Activated CD8-positive, alpha-beta memory T cell treated with anti-CD3 and anti-CD28 coated beads, Interleukin-2, amount 50 U/mL, for 24 hours (primary cell): ENCODE measurements around the gene ADIG.
"Not testable (repeated sequence)": the region's sequence is repeated elsewhere in the genome, so short reads cannot be mapped to it uniquely, and the experiment has no call there.

Experiments
- DNase-seq: peaks from one replicate; pipeline ENCODE4 v3.0.0-alpha.2; 2020; ENCODE audit errors: extremely low read depth

ADIG gene

DNA sequence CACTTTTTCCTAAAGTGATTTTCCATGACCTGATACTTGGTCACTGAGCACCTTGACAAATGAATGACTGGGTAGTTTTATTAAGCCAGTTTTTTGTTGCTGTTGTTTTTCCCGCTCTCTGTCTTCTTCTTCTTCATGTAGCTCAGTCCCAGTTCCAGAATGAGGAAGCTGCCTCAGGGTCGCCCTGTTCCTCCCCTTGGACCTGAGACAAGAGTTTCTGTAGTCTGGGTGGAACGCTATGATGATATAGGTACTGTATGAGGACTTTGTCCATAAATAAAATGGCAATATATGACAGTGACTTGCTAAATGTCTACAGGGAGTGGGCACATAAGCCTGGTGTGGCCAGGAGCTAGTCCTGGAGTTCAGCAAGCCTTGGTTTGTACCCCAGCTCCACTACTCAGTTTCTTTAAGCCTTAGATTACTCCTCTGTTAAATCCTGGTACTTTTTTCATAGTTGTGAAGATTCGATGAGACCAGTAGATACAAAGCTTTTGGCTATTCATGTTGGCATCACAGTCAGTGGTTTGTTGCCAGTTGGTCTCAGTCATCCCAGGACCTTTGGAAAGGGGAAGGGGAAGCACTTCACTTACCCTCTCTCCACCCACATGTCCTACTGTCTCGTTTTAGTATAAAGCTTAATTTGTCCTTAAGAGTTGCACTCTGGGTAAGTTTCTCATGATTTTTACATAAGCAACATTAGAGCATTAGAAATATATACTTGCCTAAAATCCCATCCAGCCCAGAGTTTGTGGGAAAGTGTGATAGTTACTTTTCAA lies 11.1 kb upstream of the ADIG start:
- DNase-seq = no peak

DNA sequence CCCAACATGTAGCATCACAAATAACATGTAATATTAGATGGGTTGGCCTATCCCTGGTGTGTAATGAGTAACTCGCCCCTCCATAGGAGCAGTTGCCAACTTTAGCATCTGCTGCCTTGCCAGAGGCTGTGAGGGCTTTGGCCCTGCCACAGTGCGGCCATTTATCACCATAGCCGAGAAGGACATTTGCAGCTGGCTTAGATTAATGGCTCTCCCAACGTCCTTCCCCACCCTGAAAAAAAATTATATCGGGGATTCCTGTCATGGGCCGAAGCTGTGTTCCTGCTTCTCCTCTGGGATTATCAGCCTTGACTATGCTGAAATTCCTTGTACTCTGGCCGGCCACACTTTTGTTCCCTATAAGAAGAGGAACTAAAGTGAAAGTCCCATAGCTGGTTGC lies 7.6 kb upstream of the ADIG start:
- DNase-seq = no peak

DNA sequence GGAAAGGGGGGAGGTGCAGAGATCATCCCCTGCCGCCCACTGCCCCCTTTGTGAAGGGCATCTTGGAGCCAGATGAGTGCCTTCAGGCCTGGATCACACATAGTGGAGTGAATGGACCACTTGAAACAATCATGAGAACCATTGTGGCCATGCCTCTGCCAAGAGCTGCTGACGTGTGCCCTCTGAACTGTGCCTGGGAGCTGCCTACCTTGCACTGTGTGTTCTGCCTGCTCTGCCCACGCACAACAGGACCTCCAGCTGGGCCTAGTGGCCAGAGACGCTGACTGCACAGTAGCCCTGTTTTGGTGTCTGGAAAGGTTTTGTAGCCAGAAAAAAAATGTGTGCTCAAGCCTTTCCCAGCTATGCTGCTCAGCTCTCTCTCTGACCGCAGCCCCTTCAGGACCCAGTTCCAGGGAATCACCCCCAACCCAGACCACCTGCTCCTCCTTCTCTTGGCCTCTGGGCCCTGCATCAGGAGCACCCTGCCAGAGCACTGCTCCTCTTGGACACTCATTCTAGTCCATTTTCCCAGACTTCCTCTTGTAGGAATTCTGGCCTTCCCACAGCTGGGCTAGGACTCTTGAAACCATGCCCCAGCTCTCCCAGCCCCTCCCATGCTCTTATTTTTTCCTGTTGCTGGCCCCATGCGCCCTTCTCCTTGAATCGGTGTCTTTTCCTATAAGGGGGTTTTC lies 1.6 kb upstream of the ADIG start:
- DNase-seq = no peak

DNA sequence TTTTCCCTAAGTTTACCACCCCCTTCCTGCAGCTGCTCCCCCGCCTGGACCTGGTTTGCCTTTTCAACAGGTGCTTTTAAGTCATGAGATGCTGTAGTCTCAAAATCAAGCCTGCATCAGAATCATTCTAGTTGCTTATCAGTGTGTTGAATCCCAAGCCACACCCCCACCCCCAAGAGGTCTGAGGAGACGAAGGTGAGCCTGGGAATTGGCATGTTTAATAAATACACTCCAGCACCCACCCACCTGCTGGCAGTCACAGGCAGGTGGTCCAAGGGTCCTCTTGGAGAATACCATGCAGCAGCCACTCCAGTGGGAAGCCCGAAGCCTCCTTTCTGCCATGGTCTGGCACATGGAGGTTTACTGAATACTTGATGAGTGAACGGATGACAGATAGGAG lies 1.1 kb upstream of the ADIG start:
- no peak for DNase-seq

DNA sequence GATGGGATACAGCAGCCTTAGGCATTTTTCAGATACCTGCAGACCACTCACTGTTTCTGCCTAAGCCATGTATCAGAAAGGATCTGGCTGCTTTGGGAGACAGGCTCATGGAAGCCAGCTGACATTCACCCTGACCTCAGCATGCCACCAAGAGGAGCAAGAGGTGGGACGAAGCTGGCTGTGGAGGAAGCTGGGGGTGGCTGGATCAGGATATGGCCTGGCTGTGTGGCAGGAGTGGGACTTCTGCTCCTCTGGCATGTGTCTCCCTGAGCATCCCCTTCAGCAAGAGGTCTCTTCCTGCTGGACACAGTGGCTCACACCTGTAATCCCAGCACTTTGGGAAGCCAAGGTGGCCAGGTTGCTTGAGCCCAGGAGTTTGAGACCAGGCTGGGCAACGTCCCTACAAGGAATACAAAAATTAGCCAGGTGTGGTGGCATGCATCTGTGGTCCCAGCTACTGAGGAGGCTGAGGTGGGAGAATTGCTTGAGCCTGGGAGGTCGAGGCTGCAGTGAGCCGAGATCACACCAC lies 897 bp downstream of the ADIG start:
- DNase-seq = no peak

DNA sequence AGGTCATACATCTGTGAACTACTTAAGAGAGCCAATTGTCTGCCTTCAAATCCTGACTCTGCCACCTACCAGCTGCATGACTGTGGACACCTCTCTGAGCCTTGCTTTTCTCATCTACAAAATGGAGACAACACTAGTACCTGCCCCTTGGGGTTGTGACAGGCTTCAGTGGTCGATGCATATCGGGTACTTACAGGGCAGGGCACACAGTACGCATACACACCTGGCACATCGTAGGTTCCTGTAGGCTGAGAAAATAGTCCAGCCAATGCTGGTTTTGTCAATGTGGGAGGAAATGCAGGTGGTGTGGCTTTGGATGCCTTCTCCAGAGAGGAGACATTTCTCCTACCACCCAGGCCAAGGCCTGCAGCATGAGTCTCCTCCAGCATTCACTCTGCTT lies 2.3 kb downstream of the ADIG start:
- no peak for DNase-seq

DNA sequence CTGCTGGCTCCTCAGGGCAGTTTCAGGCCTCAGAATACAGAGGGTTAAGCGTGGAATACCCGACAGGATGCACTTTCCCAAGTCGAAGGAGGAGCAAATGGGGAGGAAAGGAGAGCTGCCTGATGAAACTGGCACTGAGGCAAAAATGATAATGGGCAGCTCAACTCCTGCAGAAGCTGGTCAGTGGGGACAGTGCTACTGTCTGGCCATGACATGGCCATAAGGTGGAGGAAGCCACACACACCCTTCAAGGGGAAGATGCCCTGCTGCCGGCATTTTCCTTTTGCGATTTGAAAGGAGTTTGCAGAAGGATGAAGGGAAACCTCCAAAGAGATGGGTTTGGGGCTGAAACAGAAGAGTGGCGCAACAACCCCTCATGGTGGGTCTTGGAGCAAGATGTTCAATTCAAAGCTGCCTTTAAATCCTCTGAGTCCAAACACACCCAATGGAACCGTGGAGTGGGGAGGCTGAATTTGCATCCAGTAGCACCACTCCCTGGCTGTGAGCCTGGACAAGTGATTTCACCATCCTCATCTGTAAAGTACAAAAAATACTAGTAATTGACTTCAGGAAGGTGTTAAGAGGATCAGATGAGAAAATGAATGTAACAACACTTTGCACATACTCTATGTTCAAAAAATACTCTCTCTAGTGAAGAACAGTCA lies 3.2 kb downstream of the ADIG start:
- no peak for DNase-seq

DNA sequence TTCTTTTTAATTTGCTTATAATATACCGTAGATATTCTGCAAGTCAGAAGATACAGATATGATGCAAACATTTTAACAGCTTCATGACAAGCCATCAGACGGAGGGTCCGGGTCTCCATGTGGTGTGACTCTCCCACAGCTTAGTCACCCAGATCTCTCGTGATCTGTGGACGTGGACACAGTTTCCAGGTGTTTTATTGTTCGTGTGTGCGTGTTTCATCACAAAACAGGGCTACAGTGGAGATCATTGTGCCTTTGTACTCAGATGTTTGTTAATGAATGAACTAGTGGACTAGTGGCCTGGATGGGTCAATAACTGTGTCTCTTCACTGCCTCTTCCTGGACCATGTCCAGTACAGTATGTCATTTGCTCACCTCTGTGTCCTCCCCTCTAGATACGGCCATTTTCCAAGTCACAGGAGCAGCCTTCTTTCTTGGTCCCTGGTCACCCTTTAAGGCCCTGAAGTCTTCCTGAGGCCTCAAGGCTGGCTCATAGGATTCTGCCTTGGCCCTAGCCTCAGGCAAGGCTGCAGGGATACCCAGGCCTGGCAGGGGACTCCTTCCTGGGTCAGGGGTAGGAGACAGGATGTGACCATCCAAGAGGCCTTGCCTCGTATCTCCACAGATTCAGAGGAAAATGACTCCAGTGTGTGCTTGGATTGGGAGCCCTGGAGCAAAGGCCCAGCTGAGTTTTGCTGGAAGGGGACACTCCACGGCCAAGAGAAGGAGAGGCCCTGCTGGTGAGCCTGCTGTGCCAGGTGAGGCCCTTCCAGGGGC lies 4.6 kb downstream of the ADIG start:
- DNase-seq = no peak

DNA sequence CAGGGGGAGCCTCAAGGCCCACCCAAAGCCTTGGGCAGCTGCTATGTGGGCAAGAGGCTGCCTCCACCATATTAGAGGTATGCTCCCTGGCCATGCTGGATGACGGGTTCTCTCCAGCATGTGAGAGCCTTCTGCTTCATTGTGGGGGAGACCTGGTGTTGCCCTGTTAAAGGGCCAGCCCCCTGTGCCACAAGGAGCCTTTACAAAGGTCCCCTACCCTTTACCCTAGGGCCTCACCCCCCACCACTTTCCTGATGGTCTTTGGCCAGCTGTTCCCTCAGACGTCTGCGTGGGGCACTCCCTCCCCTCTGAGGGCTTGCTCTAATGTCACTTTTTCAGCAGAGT lies 5.2 kb downstream of the ADIG start:
- no peak for DNase-seq

DNA sequence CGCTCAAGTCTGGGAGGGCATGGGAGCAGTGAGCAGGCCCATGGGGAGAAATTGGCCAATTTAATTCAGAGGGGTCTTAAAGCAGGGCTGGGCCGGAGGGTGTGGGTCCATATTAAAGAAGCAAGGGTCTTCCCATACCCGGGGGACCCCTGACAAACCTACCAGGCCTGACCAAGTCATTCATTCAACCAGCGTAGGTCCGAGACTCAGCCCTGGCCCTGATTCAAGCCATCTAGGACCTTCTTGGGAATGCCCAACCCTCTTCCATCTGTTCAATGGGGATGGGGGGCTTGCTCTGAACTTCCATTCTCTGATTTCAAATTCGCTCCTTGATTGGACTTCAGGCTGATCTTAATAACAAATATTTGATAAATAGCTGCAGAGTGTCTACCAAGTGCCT lies 7.3 kb downstream of the ADIG start:
- DNase-seq = no peak

DNA sequence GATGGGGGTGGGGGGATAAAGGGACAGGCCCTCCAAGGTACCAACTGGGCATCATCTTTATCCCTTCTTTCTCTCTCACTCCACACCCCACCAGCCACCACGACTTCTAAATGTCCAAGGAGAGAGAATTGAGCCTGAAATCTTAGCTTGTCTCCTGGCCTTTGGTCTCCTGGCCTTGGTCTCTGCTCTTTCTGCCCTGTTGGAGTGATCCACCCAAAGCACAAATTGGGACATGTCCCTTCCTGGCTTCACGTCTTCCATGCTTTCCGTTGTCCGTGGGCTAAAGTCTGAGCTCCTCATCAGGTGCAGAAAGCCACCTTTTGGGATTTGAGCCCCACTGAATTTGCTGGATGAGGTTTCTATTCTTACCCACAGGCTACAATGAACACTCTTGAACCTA lies 8.4 kb downstream of the ADIG start:
- DNase-seq = no peak

DNA sequence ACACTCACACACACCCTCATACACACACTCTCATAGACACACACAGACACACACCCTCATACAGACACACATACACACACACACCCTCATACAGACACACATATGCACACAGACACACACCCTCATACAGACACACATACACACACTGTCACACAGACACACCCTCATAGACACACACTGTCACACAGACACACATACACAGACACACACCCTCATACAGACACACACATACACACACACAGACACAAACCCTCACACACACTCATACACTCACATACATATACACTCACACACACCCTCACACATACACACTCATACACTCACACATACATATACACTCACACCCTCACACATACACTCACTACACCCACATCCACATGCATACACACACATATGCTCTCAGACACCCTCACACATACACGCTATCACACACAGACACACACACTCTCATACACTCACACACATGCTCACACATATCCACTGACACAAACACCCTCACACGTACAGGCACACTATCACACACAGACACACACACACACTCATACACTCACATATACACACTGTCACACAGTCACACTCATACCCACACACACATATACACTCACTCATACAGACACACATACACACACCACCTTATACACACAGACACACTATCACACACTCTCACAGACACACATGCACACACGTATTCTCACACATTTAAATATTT lies 9.1 kb downstream of the ADIG start:
- no peak for DNase-seq

DNA sequence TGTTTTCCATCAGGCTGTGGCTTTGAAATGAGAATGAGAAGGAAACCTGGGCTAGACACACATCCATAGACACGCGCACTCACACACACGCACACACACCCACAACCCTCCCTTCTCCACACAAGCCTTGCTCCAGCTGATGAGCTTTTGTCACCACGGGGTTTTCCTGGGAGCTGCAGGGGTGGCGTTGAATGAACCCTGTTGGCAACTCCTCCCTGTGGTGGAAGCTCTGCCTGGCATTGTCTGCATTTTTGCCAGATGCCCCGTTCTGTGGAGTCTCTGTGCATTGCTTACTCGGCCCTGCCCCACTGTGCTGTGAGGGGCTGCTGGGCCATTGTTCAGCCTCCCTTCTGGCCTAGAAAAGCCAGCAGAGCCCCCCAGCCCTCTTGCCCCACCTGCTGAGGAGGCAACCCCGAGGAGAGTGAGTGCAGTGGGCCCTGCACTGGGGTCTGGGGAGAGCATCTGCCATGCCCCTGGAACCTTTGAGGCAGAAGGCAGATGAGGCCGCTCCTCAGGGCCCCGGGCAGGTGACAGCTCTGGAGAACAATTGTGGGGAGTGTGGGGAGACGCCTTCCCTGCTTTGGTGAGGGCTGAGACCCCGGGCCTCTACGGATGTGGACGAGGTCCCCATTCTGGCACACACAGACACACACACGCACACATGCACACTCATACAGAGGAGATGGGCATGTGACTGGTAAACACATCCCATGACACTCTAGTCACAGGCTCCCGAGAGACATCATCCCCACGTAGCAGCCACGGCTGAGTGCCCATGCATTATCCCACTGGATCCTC lies 9.9 kb downstream of the ADIG start:
- DNase-seq = no peak

DNA sequence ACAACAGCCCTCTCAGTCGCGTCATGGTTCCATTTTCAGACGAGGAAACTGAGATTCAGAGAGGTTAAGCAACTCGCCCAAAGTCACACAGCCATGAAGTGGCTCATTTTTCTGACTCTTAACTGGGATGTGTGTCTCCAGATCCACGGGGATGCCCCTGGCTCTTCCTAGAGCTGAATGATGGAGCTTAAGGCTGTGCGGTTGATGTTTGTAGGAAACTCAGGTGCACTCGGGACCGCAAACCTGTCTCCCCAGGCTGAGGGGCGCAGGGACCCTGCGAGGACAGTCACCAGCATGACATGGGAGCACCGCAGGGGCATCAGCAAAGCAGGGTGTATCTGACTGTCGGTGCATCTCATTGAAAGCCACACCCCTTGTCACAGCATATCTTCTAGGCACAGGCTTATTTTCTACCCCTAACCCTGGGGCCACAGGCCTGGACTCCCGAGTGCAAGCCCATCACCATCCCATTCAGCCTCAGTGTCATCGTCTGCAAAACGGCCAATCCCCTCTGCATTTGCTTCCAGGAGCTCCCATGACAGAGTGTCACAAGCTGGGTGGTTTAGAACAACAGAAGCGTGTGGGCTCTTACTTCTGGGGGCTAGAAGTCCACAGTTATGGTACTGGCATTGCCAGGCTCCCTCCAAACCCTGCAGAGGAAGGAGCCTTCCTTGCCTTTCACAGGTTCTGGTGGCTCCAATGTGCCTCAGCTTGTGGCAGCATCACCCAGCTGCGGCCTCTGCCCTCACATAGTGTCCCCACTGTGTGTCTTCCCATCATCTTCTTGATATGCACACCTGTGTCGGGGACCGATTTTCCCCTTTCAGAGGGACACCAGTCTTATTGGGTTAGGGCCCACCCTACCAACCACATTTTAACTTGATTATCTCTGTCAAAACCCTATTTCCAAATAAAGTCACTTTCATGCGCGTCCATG lies 10.7 kb downstream of the ADIG start:
- no peak for DNase-seq

DNA sequence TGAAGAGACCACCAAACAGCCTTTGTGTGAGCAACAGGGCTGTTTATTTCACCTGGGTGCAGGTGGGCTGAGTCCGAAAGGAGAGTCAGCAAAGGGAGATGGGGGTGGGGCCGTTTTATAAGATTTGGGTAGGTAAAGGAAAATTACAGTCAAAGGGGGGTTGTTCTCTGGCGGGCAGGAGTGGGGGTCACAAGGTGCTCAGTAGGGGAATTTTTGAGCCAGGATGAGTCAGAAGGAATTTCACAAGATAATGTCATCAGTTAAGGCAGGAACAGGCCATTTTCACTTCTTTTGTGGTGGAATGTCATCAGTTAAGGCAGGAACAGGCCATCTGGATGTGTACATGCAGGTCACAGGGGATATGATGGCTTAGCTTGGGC lies 11.4 kb downstream of the ADIG start:
- not testable (repeated sequence) for DNase-seq

DNA sequence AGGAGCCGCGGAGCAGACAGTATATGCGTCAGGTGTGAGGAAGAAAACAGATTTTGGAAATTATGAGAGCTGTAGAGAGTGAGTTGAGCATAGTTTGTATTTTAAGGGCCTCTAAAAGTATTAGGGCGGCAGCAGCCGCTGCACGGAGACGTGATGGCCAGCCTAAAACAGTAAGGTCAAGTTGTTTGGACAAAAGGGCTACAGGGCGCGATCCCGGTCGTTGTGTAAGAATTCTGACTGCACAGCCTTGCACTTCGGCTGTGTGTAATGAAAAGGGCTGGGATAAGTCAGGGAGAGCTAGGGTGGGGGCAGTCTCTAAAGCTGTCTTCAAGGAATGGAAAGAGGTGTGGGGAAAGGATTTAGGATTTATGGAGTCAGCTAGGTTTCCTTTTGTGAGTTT lies 13.3 kb downstream of the ADIG start:
- not testable (repeated sequence) for DNase-seq

DNA sequence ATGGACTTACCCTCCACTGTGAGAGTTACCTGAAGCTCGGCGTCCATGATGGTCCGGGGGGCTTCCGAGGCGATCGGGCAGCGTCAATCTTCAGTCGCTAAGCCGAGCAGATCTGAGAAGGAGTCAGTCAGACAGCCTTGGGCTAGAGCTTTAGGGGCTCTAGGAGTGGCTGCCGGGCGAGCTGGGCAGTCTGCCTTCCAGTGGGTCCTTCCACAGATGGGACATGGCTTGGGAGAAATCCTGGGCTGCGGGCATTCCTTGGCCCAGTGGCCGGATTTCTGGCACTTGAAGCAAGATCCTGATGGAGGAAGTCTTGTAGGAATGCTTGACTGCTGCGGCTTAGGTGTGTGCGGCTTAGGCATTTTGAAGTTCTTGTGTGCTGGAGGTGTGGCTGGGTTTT lies 14.9 kb downstream of the ADIG start:
- DNase-seq = not testable (repeated sequence)

DNA sequence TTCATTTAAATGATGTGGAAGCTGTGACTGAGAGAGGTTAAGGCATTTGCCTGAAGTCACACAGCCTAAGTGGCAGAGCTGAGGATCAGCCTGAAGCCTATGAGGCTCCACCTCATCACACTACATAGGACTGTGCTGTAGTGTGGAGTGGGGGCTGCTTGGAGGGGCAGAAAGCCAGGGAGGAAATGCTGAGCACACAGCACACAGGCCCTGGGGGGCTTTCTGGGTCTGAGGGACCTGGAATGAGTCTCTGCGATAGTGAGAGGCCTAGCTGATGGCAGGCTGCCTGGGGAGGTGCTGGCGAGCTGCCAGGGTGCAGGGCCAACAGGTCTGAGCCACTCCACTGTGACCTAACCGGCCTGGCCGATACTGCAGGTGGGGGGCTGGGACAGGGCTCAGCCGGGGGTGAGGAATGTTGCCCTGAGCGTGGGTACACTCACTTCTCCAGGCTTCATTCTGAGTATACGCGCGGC lies 18.4 kb downstream of the ADIG start:
- DNase-seq = no peak

DNA sequence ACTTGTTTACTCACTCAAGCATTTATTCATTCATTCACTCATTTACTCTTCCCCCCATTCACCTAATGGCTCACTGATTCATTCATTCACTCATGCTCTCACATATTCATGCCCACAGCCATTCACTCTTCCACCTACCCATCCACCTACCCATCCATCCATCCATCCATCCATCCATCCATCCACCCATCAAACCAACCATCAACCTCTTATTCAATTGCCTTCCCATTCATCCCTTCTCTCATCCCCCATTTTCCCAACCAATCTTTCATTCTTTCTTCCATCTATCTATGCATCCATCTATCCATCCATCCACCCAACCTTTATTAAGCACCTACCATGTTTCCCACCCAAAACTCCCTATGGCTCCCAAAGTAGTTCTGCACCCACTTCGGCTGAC lies 19.1 kb downstream of the ADIG start:
- no peak for DNase-seq
